Measurements from ENCODE around the gene SCAF1. TPM values are rescaled to one million over a fixed set of nuclear protein-coding genes. Genes with fewer than 3 reads are reported as not detected.
A peak's percentile ranks its signal among the peaks of the same experiment; 100 is the strongest.

SCAF1 gene
- total and polyA plus RNA-seq, 2 of the 13 experiments (the other 11 are each of a cell fraction or from before 2014, with no cell fraction given) = 3.3 to 6.1 TPM

GRCh38 chr19:49672131-49672919, 30.3 kb downstream of the SCAF1 start (continued):
- TF ChIP-seq KAT8 (CRISPR knock-in tag; IDR thresholded peaks at IDR 0.05) (peak; percentile 75), MXI1 (IDR thresholded peaks at IDR 0.05; ENCODE audit: borderline replicate concordance, low read depth, low read length) (peak; percentile 70; the same call in 1 of the 3 replicates), ARNT2 (CRISPR knock-in tag; IDR thresholded peaks at IDR 0.05; ENCODE audit: low read depth) (no peak), ZNF574 (CRISPR knock-in tag; IDR thresholded peaks at IDR 0.05) (peak; percentile 73; the same call in 1 of the 2 replicates), CAMTA2 (CRISPR knock-in tag; IDR thresholded peaks at IDR 0.05; ENCODE audit: borderline replicate concordance) (no peak), RAD51 (IDR thresholded peaks at IDR 0.05; ENCODE audit: borderline replicate concordance) (no peak), ZNF33B (CRISPR knock-in tag; IDR thresholded peaks at IDR 0.05) (0 out of 2 replicates have a peak, but pooled peaks have one; percentile 62), ZSCAN29 (CRISPR knock-in tag; conservative IDR thresholded peaks at IDR 0.05) (0 out of 2 replicates have a peak, but pooled peaks have one; percentile 29), MEIS2 (CRISPR knock-in tag; IDR thresholded peaks at IDR 0.05) (peak; percentile 98), RAD21 (CRISPR knock-in tag; IDR thresholded peaks at IDR 0.05) (peak; percentile 87), AKNA (CRISPR knock-in tag; IDR thresholded peaks at IDR 0.05; ENCODE audit: borderline replicate concordance) (no peak), ZNF136 (CRISPR knock-in tag; IDR thresholded peaks at IDR 0.05; ENCODE audit: low read depth) (no peak), ZBTB42 (CRISPR knock-in tag; IDR thresholded peaks at IDR 0.05) (no peak), ZMYM4 (CRISPR knock-in tag; IDR thresholded peaks at IDR 0.05) (peak; percentile 31; the same call in 1 of the 2 replicates), IKZF5 (CRISPR knock-in tag; IDR thresholded peaks at IDR 0.05) (peak; percentile 87; the same call in 1 of the 2 replicates), ZNF710 (CRISPR knock-in tag; IDR thresholded peaks at IDR 0.05; ENCODE audit: borderline replicate concordance) (peak; percentile 90), SP1 (IDR thresholded peaks at IDR 0.05) (no peak), SP1 (CRISPR knock-in tag; IDR thresholded peaks at IDR 0.05) (peak; percentile 41), YY1 (IDR thresholded peaks at IDR 0.05; ENCODE audit: insufficient read depth, insufficient replicate concordance, low read depth, low read length) (peak; percentile 39)

All from HepG2 (cell line).